T-helper 2 cell (primary cell): ENCODE measurements around the gene TNFRSF14.
A peak's percentile ranks its signal among the peaks of the same experiment; 100 is the strongest.
"Not testable (repeated sequence)": the region's sequence is repeated elsewhere in the genome, so short reads cannot be mapped to it uniquely, and the experiment has no call there.

Experiments used
- DNase-seq, 5 experiments: peaks; one replicate each; pipeline versions ENCODE4 v3.0.0 to v3.0.0-alpha.2; 2012 to 2022

TNFRSF14 gene

GRCh38 chr1:2569060-2569459 is 12.9 kb downstream of the TNFRSF14 start:
- no peak for DNase-seq

DNA sequence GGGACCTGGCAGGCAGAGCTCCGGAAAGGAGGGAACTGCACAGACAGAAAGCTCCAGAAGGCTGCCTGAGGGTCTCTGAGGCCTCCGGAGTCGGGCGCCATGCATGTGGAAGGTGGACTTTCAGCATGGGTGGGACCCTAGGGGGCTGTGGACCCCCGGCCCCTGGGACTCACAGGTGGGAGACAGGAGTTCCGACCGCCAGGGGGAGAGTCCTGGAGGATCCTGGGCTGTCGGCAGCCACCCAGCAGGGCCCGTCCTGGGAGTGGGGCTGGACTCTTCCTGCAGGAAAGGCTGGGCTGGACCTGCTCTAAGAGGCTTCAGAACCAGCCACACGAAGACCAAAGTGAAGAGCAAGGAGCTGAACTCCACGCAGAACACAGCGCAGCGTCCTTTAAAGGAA is 13.5 kb downstream of the TNFRSF14 start:
- DNase-seq: not testable (repeated sequence)

GRCh38 chr1:2570332-2570731 is 14.2 kb downstream of the TNFRSF14 start:
- no peak for DNase-seq

GRCh38 chr1:2571348-2571747 is 15.2 kb downstream of the TNFRSF14 start:
- no peak for DNase-seq

DNA sequence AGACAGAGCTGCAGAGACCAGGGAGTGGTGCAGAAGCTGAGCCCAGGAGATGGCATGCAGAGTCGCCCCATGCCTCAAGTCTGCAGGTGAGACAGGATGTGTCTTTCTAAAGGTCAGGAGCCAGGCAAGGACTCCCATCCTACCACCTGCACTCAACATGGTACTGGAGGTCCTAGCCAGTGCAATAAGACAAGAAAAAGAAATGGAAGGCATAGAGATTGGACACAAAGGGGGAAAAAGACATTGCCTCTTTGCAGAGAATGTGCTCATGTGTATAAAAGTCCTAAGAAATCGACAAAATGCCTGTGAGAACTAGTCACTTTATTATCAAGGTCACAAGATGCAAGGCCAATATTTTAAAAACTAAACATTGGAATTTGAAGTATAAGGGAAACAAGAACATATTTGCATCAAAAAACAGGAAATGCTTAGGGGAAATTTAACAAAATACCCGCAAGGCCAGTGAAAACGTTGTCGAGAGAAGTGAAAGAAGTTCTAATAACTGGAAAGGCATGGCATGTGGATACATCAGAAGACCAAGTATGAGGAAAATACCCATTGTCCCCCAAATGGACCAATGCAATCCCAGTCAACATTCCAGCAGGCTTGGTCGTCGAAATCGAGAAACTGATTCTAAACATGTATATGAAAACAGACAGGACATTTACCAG is 17.2 kb downstream of the TNFRSF14 start:
- no peak for DNase-seq

DNA sequence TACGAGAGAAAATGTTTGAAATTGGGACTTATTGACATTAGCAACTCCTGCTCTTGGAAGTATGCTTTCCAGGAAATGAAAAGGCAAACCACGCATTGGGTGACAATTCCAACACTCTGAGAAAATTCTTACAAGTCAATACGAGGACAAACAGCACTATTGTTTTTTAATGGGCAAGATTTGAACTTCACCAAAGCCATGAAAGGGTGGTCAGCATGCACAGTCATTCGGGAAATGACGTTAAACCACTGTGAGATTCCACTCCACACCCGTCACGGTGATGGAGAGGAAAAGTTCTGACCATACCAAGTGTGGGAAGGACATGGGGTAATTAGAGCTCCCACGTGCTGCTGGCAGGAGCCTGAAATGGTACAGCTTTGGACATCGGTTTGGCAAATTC is 18.2 kb downstream of the TNFRSF14 start:
- no peak for DNase-seq

DNA sequence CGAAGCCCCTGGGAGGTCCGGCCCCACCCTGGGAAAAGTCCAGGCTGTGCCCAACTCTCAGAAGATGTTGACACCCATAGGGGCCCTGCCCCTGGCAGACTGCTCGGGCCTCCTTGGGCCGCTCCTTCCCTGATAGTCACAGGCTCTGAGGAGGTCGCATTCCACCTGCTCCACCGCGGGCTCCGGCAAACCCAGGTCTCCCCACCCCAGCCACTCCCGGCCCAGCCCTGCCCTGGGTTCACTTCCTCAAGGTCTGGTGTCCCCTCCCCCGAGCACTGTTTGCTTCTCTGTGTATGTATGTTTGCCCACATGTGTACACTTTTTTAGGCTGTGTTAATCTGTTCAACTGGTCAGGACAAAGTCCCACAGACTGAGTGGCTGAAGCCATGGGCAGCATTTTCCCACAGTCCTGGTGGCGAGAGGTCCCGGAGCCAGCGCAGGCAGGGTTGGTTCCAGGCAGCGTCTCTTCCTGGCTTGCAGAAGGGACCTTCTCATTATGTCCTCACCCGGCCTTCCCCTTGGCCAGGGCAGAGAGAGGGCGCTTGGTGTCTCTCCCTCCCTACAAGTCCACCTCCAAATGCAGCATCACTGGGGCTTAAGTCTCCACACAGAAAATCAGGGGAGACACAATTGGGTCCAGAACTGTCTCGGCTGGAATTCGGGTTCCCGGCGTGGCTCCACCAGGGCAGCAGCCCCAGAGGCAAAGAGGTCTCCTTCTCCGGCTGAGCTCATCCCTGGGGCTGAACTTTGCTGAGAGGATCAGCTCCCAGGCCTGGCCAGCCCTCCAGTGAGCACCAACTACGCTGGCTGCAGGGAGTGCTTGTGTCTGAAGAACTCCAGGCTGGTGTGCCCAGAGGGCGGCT is 19.9 kb downstream of the TNFRSF14 start:
- no peak for DNase-seq

DNA sequence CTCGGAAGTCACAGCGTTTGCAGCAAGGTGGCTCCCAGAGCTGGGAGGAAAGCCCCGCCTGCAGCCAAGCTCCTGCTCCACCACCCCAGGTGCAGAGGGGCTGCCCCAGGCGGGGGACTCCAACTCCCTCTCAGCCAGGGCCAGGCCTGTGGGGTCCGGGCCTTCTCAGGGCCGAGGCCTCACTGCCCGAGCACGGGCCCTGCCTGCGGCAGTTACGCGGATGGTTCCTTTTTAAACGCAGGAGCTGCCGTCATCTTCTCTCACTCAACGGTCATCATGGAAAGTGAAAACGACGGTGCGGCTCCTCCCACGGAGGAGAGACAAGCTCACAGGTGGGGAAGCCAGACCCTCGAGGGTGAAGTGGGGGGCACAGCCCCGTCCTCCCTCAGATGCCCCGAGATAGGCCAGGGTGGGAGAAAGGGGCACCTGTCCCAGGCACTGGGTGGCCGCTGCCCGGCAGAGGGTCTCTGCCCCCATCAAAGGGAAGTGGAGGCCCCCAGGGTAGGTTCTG is 21.4 kb downstream of the TNFRSF14 start:
- DNase-seq: peak in 3 of 5 experiments; percentile 39 to 74 (median 44)

DNA sequence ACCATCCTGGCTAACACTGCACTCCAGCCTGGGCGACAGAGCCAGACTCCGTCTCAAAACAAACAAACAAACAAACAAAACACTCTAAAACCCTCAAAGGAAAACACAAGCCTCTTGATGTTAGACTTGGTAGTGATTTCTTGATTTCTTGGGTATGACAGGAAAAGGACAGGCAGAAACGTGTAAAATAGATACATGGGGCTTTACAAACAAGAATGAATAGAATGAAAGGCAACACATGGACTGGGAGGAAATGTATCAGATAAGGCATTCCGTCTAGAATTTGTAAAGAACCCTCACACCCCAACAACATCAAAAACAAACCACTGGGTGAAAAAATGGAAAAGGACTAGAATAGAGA is 22.6 kb downstream of the TNFRSF14 start:
- peak in 1 of 5 experiments; percentile 26 for DNase-seq

DNA sequence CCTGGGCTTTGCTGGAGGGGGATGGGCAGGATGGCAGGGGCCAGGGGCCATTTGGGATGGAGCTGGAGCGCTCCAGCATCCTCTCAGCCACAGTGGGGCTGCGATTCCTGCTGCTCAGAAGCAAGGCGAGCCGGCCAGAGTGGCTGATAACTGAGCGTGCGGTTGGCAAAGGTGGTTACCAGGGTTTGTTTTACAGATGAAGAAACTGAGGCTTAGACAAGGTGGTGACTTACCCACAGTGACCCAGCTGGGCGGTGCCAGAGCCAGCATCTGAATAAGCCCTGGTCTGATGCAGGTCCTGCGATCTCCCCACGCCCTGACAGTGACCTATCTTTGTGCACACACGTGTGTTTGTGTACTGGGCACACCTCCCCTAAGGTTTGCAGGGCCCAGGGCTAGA is 24.5 kb downstream of the TNFRSF14 start:
- no peak for DNase-seq

GRCh38 chr1:2582391-2582790 is 26.2 kb downstream of the TNFRSF14 start:
- no peak for DNase-seq

- DNase-seq: peak in 1 of 5 experiments; percentile 35
Measured at GRCh38 chr1:2583331-2583791, 27.2 kb downstream of the TNFRSF14 start.

DNA sequence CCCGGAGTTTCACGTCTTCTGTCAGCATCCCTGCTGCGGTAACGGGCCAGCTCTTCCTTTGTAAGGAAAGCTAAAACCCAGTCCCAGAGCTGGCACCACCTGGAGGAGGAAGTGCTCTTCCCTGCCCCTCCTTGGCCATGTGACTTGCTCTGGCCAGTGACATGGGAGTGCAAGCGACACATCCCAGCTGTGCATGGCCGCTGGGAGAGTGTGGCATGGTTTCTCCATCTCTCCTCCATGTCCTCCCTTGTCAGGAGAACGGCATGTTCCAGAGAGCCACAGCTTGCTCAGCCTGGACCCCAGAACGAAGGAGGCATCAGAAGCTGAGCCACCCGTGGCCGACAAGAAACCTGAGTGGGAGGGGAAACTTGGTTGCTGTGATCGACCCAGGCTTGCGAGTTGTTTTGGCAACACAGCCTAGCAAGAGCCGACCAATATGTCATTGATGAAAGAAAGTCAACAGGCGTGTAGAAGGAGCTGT is 27.7 kb downstream of the TNFRSF14 start:
- peak in 2 of 5 experiments; percentile 23 to 45 for DNase-seq

DNA sequence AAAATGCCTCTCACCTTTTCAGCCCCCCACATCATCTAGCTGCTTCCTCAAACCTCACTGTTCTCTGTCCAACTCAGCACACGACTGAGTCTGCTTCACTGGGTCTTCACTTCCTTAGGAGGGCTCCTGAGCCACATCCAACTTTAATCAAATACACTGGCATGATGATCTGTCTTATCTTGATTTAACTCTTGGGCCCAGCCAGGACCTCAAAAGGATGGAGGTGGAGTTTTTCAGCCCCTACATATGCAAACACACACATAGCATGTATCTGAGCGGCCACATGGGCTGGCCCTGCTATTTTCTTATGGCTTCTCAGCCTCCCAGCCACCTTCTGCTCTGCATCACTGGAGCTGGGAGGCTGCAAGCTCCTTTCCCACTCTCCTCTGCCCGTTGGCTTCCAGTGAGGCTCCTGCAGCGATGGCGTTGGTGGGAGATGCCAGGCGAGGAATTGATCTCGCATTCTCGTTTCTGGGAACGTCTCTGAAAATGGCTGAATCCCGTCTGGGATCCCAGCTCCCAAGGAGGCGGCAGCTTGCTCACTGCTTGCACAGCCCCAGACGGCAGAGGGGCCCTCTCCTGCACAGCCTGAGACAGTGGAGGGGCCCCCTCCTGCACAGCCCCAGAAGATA is 28.6 kb downstream of the TNFRSF14 start:
- DNase-seq: peak in 1 of 5 experiments; percentile 30

DNA sequence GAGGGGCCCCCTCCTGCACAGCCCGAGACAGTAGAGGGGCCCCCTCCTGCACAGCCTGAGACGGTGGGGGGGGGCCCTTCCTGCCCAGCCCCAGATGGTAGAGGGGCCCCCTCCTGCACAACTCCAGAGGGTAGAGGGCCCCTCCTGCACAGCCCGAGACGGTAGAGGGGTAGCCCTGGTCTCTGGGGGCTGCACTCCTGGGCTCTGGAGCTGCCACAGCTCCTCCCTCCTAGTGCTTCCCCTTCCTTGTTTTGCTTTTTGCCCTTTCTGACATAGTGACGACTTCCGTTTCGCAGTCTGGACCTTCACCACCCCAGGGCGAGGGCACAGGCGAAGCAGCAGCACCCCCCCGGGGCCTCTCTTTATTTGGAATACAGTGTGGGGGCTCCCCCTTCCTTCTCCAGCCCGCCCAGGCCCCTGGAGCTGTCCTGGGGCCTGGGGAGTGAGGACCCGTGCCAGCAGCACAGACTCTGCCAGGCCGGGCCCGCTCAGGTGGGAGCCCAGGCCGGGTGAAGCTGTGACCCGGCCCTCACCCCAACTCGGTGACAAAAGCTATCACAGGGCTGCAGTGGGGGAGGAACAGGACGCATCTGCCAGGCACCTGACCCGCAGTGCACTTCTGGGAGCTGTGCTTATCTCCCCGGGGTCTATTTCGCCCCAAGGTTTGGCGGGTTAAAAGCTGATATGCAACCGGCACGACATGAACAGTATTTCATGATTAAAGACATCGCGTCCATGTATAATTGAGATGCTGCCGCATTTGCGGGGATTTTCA is 29.3 kb downstream of the TNFRSF14 start:
- DNase-seq: peak; percentile 23 to 90 (median 59)

DNA sequence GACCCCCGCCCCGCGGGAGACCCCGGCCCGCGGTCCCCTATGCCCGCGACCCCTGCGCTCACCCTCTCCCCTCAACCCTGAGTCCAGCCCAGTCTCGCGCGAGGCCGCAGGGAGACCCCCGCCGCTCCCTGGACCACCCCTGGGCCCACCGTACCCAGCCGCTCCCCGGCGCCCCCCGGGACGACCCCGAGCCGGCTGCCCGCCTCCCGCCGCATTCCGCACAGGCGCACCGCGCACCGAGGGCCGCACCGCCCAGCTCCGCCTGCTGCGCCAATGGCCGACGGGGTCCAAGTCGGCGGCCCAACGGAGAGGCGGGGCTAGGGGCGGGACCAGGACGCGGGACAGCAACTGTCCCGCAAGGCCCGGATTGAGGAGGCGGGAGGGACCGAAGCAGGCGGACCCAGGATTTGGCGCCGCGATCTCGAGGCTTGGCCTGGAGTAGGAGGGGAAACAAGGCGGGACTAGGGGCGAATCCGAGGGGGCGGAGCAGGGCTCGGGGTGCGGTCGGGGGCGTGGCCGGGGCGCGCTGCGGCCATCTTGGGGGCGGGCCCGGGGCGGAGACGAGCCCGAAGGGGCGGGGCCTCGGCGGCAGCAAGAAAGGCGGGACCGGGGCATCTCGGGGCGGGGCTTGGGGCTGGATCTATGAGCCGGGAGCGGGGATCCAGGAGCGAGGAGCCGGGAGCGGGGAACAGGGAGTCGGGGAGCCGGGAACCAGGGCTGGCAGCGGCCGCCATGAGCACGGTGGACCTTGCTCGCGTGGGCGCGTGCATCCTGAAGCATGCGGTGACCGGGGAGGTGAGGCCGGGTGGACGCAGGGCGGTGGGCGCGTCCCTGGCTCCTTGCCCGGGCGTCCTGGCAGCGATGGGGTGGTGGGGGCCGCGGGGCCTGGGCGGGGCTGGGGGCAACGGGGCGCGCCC is 30.2 kb downstream of the TNFRSF14 start, which contains the start of gene PRXL2B:
PRXL2B (plus strand) TSS at position 624 of the 917 bp plus-strand sequence; CDS start at position 733, 109 bp downstream.
- DNase-seq: peak; percentile 92 to 99 (median 94)

GRCh38 chr1:2587071-2587859 is 31.1 kb downstream of the TNFRSF14 start:
- DNase-seq: peak in 1 of 5 experiments; percentile 55

DNA sequence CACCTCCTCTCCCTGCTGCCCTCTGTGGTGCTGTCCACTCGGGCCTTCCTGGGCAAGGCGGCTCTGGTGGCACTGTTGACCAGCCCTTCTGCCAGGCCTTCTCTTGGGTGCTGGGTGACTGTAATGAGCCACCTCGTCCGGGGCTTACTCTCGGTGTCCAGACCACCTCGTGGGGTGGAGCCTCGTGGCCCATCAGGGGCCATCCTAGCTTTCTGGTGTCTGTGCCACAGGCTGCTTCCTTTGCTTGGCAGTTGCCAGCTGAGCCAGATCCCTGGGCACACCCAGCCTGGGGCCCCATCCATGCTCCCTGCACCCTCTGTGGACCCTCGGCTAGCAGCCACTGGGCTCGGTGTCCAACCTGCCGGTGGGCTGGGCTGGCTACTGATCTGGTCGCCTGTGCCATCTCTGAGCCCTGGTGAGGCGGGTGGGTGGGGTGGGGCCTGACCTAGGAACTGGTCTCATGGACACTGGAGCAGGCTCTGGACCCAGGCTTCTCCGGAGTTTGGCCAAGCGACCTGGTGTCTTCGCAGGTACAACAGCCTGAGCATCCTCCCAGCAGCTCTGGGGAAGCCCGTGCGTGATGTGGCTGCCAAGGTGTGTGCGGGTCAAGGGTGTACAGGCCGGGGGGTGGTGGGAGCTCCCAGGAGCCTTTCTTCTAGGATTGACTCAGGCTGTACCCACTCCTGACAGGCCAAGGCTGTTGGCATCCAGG is 31.8 kb downstream of the TNFRSF14 start:
- DNase-seq: no peak

DNA sequence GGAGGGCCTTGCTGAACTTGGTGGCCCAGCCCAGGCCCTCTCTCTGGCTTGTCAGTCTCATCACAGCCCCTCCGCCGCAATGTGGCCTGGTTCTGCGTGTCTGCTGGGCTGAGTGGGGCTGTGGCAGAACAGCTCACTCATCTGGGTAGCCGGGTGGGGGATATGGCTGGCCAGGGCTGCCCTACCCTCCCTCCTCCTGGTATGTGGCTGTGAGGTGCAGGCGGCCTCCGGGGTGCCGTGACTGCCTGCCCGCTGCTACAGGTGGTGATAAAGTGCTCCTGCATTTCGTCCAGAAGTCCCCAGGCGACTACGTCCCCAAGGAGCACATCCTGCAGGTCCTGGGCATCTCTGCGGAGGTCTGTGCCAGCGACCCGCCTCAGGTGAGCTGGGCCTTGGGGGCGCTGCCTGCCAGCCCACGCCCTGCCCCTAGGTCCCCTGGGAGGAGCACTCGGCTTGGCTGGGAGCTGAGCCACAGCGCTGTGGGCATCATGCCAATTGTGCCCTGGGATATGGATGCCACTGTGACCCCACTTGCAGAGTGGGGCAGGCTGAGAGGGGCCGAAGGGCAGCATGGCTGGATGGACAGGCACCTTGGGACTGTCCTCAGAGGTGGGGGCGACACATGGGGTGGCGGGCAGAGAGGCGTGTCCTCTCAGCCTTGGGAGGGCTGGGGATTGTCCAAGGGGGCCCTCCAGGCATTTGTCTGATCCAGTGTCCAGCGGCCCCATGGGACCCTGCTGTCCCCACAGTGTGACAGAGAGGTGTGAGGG is 32.7 kb downstream of the TNFRSF14 start:
- no peak for DNase-seq
